HG02798 (cell line): ENCODE measurements around the gene SPG21.

Experiments
- ATAC-seq: cut with Tn5 transposase; IDR thresholded peaks from one replicate; pipeline ENCODE4 v1.9.1; 2021; ENCODE audit warnings: mild to moderate bottlenecking; ENCODE audit not compliant: unreplicated experiment, poor library complexity

The SPG21 gene

GRCh38 chr15:64943512-64944225 is 46.0 kb downstream of the SPG21 start:
- ATAC-seq = no peak

GRCh38 chr15:64942356-64942755 is 47.4 kb downstream of the SPG21 start:
- no peak for ATAC-seq

GRCh38 chr15:64938192-64938591 is 51.5 kb downstream of the SPG21 start:
- no peak for ATAC-seq

- ATAC-seq = no peak
These were observed 55.7 kb downstream of the SPG21 start for GRCh38 chr15:64934023-64934422.

- no peak for ATAC-seq
These were observed 58.3 kb downstream of the SPG21 start for GRCh38 chr15:64931381-64931780.

- no peak for ATAC-seq
These were observed 58.8 kb downstream of the SPG21 start for GRCh38 chr15:64930778-64931371.

- ATAC-seq = peak; percentile 79
These were observed 59.6 kb downstream of the SPG21 start for GRCh38 chr15:64930019-64930652.

- ATAC-seq = no peak
These were observed 61.0 kb downstream of the SPG21 start for GRCh38 chr15:64928626-64929220.

DNA sequence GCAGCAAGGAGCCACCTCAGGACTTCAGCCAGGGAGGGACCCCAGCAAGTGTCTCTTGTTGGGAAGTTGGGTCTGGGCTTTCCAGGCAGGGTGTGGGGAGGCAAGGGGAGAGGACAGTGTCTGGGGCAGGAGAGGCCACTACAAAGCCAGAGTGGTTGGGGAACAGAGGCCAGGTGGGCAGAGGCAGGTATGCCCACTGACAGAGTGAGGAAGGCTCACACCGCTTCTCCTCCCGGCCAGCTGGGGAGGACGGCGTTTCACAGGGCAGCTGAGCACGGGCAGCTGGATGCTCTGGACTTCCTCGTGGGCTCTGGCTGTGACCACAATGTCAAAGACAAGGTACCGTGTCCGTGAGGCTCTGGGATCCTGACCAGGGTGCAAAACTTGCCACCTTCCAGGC is 63.1 kb downstream of the SPG21 start:
- no peak for ATAC-seq

GRCh38 chr15:64925335-64926330 is 64.1 kb downstream of the SPG21 start:
- no peak for ATAC-seq

DNA sequence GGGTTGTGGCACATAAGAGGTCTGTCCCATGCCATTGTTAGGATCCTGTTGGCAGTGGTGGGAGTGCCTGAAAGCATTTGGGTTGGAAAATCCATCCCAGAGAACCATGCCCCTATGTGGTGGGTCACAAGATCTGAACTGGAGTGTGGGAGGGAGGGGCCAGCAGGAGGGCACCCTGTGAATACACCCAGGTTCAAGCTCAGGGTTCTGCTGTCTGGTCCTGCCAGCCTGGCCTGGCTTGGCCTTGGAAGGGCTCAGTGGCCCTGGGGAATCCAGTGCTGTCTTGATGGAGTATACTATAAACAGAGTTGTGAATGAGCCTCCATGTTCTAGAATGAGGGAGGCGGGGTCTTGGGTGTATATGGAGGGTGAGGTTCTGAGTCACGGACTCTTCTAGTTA is 66.2 kb downstream of the SPG21 start:
- no peak for ATAC-seq

- ATAC-seq = no peak
These were observed 68.0 kb downstream of the SPG21 start for GRCh38 chr15:64921711-64922110.

DNA sequence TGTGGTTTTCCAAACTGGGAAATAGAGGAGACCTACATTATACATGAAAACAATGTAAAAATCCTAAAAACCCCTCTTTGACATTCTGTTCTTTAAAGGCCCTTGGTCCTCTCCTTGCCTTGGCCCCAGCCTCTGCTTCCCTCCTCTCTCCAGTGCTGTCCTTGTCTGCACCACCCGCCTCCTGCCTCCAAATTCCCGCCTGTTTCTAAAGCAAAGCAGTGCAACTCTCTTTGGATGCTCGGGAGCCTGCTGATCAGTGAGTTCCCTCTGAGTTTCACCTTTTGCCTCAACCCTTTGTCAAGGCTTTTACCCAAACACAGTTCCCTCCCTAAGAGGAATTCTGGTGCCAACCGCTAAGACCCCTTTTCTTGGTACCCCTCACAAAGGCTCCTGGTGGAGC is 70.0 kb downstream of the SPG21 start:
- no peak for ATAC-seq

DNA sequence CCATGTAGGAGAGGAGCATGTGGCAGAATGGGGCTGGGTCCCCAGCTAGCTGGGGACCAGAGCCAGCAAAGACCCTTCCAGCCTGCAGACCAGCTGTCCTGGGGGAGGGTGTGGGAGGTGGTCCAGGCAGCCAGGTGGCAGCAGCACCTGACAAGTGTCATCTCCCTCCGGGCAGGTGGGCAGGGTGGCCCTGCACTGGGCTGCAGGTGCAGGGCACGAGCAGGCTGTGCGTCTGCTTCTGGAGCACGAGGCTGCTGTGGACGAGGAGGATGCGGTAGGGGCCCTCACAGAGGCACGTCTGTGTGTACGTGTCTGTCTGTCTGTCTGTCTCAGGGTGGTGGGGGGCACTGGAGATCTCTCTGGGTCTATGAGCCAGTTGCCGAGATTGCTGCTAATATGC is 72.5 kb downstream of the SPG21 start:
- ATAC-seq = no peak

- no peak for ATAC-seq
These were observed 73.3 kb downstream of the SPG21 start for GRCh38 chr15:64916365-64916764.

DNA sequence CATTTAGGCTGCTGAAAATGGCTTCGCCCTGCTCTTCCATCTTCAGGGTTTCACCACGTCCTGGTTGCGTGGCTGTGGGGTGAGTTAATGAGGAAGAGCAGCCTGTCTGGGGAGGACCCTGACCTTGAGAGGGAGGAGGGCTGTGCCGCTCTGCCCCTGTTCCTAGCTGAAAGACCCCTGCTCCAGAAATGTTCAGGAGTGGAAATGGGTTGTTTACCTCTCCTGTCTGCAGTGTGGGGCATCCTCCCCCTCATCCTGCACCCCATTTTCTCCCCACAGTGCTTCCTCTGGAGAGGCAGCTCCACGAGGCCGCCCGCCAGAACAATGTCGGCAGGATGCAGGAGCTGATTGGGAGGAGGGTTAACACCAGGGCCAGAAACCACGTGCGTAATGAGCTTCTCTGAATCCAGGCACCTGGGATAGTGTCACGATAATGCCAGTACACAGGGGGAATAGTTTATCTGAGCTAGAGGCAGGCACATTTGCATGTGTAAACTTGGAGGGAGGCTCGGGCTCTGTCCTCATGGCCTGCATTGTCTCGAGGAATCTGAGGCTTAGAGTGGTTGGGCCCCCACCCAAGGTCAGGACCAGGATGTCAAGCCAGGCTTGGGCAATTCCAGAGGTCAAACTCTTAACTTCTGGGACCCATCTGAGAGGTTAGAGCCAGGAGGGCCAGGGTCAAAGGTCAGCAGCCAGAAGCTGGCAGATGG is 74.0 kb downstream of the SPG21 start:
- no peak for ATAC-seq
